HEK293 (cell line): ENCODE measurements around the gene EGR2.
A peak's percentile ranks its signal among the peaks of the same experiment; 100 is the strongest.

Source experiments
- CTCF ChIP-seq: fragments of 450-650 bp; formaldehyde crosslinking; IDR thresholded peaks from 2 replicates; pipeline ENCODE4 v1.5.1; 2016; ENCODE audit warnings: missing biosample characterization, missing genetic modification characterization
- EGR2 ChIP-seq: fragments of 450-650 bp; formaldehyde crosslinking; IDR thresholded peaks from 2 replicates; pipeline ENCODE4 v1.5.1; 2016; ENCODE audit warnings: low read depth, missing biosample characterization, missing genetic modification characterization
- GLI4 ChIP-seq: fragments of 450-650 bp; formaldehyde crosslinking; IDR thresholded peaks from 2 replicates; pipeline ENCODE4 v1.5.1; 2016; ENCODE audit warnings: missing biosample characterization, missing genetic modification characterization
- GLIS2 ChIP-seq: fragments of 450-650 bp; formaldehyde crosslinking; IDR thresholded peaks from 2 replicates; pipeline ENCODE4 v1.5.1; 2016; ENCODE audit warnings: missing biosample characterization, missing genetic modification characterization
- HOXA7 ChIP-seq: sonication (generic); formaldehyde crosslinking; IDR thresholded peaks from 2 replicates; pipeline ENCODE4 v1.8.1; 2022; ENCODE audit warnings: missing genetic modification reagents, borderline replicate concordance
- HOXC10 ChIP-seq: sonication (generic); formaldehyde crosslinking; IDR thresholded peaks from 2 replicates; pipeline ENCODE4 v1.8.1; 2023; ENCODE audit warnings: mild to moderate bottlenecking, missing genetic modification reagents
- MEIS1 ChIP-seq: sonication (generic); formaldehyde crosslinking; IDR thresholded peaks from 2 replicates; pipeline ENCODE4 v1.8.1; 2022; ENCODE audit warnings: missing genetic modification reagents, mild to moderate bottlenecking, borderline replicate concordance
- MZF1 ChIP-seq: fragments of 450-650 bp; formaldehyde crosslinking; IDR thresholded peaks from 2 replicates; pipeline ENCODE4 v1.5.1; 2017; ENCODE audit warnings: missing biosample characterization, missing genetic modification characterization, borderline replicate concordance
- OVOL3 ChIP-seq: fragments of 450-650 bp; formaldehyde crosslinking; IDR thresholded peaks from 2 replicates; pipeline ENCODE4 v1.5.1; 2016; ENCODE audit warnings: missing biosample characterization, missing genetic modification characterization
- SP2 ChIP-seq: fragments of 450-650 bp; formaldehyde crosslinking; IDR thresholded peaks from 2 replicates; pipeline ENCODE4 v1.5.1; 2016; ENCODE audit warnings: missing biosample characterization, missing genetic modification characterization
- SP7 ChIP-seq: fragments of 450-650 bp; formaldehyde crosslinking; IDR thresholded peaks from 2 replicates; pipeline ENCODE4 v1.5.1; 2016; ENCODE audit warnings: missing biosample characterization, missing genetic modification characterization
- ZFHX2 ChIP-seq: fragments of 450-650 bp; formaldehyde crosslinking; conservative IDR thresholded peaks from 2 replicates; pipeline ENCODE4 v1.5.1; 2016; ENCODE audit warnings: missing biosample characterization, missing genetic modification characterization
- ZFP41 ChIP-seq: fragments of 450-650 bp; formaldehyde crosslinking; IDR thresholded peaks from 2 replicates; pipeline ENCODE4 v1.5.1; 2016; ENCODE audit warnings: missing biosample characterization, missing genetic modification characterization, borderline replicate concordance
- ZNF132 ChIP-seq: fragments of 450-650 bp; formaldehyde crosslinking; IDR thresholded peaks from 2 replicates; pipeline ENCODE4 v1.5.1; 2017; ENCODE audit warnings: missing biosample characterization, missing genetic modification characterization, borderline replicate concordance
- ZNF146 ChIP-seq: fragments of 450-650 bp; formaldehyde crosslinking; IDR thresholded peaks from 2 replicates; pipeline ENCODE4 v1.5.1; 2016; ENCODE audit warnings: missing biosample characterization, missing genetic modification characterization
- ZNF292 ChIP-seq: fragments of 450-650 bp; formaldehyde crosslinking; IDR thresholded peaks from 2 replicates; pipeline ENCODE4 v1.5.1; 2016; ENCODE audit warnings: low read depth, missing biosample characterization, missing genetic modification characterization, borderline replicate concordance
- ZNF529 ChIP-seq: fragments of 450-650 bp; formaldehyde crosslinking; IDR thresholded peaks from 2 replicates; pipeline ENCODE4 v1.5.1; 2017; ENCODE audit warnings: missing genetic modification characterization, missing biosample characterization; ENCODE audit not compliant: insufficient replicate concordance
- ZNF549 ChIP-seq: fragments of 450-650 bp; IDR thresholded peaks from 2 replicates; pipeline ENCODE4 v1.5.1; 2018; ENCODE audit warnings: missing biosample characterization, missing genetic modification characterization, mild to moderate bottlenecking, inconsistent platforms, moderate library complexity
- ZNF645 ChIP-seq: fragments of 450-650 bp; formaldehyde crosslinking; IDR thresholded peaks from 2 replicates; pipeline ENCODE4; 2016; ENCODE audit warnings: missing biosample characterization, missing genetic modification characterization
- ZNF701 ChIP-seq: fragments of 450-650 bp; formaldehyde crosslinking; IDR thresholded peaks from 2 replicates; pipeline ENCODE4 v1.5.1; 2016; ENCODE audit warnings: missing biosample characterization, missing genetic modification characterization
- ZNF791 ChIP-seq: fragments of 450-650 bp; formaldehyde crosslinking; IDR thresholded peaks from 2 replicates; pipeline ENCODE4 v1.5.1; 2016; ENCODE audit warnings: missing biosample characterization, missing genetic modification characterization
- ZNF792 ChIP-seq: fragments of 450-650 bp; formaldehyde crosslinking; IDR thresholded peaks from 2 replicates; pipeline ENCODE4 v1.5.1; 2016; ENCODE audit warnings: missing biosample characterization, missing genetic modification characterization
- ZSCAN16 ChIP-seq: fragments of 450-650 bp; formaldehyde crosslinking; IDR thresholded peaks from 2 replicates; pipeline ENCODE4 v1.5.1; 2016; ENCODE audit warnings: missing biosample characterization, missing genetic modification characterization
- TF ChIP-seq, protein P1 (sequence below): fragments of 450-650 bp; formaldehyde crosslinking; IDR thresholded peaks from 2 replicates; pipeline ENCODE4 v1.5.1; 2016; ENCODE audit warnings: missing biosample characterization, missing genetic modification characterization
- TF ChIP-seq, protein P2 (sequence below): fragments of 450-650 bp; formaldehyde crosslinking; IDR thresholded peaks from 2 replicates; pipeline ENCODE4 v1.5.1; 2016; ENCODE audit warnings: missing biosample characterization, missing genetic modification characterization
- TF ChIP-seq, protein P3 (sequence below): fragments of 450-650 bp; formaldehyde crosslinking; IDR thresholded peaks from 2 replicates; pipeline ENCODE4 v1.5.1; 2017; ENCODE audit warnings: missing biosample characterization, missing genetic modification characterization
- TF ChIP-seq, protein P4 (sequence below): fragments of 450-650 bp; formaldehyde crosslinking; IDR thresholded peaks from 2 replicates; pipeline ENCODE4 v1.5.1; 2016; ENCODE audit warnings: missing biosample characterization, missing genetic modification characterization
- TF ChIP-seq, protein P5 (sequence below): fragments of 450-650 bp; formaldehyde crosslinking; IDR thresholded peaks from 2 replicates; pipeline ENCODE4 v1.5.1; 2016; ENCODE audit warnings: missing biosample characterization, missing genetic modification characterization

EGR2 gene

GRCh38 chr10:62816331-62817120, at the start of gene EGR2 (continued):
- no peak for TF ChIP-seq ZNF549 (tag by site-specific recombination)
- TF ChIP-seq CTCF: no peak
- no peak for TF ChIP-seq HOXA7
- no peak for TF ChIP-seq ZNF792
- no peak for TF ChIP-seq EGR2 (tag by site-specific recombination)
- TF ChIP-seq ZNF645 (tag by site-specific recombination): no peak
- no peak for TF ChIP-seq ZNF132 (tag by site-specific recombination)
- no peak for TF ChIP-seq ZNF292
- peak; percentile 89 for TF ChIP-seq GLIS2 (tag by site-specific recombination)
- TF ChIP-seq, protein P1, sequence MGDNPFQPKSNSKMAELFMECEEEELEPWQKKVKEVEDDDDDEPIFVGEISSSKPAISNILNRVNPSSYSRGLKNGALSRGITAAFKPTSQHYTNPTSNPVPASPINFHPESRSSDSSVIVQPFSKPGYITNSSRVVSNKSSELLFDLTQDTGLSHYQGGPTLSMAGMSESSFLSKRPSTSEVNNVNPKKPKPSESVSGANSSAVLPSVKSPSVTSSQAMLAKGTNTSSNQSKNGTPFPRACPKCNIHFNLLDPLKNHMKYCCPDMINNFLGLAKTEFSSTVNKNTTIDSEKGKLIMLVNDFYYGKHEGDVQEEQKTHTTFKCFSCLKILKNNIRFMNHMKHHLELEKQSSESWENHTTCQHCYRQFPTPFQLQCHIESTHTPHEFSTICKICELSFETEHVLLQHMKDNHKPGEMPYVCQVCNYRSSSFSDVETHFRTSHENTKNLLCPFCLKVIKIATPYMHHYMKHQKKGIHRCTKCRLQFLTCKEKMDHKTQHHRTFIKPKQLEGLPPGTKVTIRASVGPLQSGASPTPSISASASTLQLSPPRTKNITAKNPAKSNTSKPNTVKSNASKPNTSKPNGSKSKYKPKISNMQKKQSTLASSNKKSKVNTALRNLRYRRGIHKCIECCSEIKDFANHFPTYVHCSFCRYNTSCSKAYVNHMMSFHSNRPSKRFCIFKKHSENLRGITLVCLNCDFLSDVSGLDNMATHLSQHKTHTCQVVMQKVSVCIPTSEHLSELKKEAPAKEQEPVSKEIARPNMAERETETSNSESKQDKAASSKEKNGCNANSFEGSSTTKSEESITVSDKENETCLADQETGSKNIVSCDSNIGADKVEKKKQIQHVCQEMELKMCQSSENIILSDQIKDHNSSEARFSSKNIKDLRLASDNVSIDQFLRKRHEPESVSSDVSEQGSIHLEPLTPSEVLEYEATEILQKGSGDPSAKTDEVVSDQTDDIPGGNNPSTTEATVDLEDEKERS (tag by site-specific recombination): no peak
- TF ChIP-seq, protein P2, sequence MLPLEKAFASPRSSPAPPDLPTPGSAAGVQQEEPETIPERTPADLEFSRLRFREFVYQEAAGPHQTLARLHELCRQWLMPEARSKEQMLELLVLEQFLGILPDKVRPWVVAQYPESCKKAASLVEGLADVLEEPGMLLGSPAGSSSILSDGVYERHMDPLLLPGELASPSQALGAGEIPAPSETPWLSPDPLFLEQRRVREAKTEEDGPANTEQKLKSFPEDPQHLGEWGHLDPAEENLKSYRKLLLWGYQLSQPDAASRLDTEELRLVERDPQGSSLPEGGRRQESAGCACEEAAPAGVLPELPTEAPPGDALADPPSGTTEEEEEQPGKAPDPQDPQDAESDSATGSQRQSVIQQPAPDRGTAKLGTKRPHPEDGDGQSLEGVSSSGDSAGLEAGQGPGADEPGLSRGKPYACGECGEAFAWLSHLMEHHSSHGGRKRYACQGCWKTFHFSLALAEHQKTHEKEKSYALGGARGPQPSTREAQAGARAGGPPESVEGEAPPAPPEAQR: no peak
- no peak for TF ChIP-seq ZFP41 (tag by site-specific recombination)
- TF ChIP-seq, protein P3, sequence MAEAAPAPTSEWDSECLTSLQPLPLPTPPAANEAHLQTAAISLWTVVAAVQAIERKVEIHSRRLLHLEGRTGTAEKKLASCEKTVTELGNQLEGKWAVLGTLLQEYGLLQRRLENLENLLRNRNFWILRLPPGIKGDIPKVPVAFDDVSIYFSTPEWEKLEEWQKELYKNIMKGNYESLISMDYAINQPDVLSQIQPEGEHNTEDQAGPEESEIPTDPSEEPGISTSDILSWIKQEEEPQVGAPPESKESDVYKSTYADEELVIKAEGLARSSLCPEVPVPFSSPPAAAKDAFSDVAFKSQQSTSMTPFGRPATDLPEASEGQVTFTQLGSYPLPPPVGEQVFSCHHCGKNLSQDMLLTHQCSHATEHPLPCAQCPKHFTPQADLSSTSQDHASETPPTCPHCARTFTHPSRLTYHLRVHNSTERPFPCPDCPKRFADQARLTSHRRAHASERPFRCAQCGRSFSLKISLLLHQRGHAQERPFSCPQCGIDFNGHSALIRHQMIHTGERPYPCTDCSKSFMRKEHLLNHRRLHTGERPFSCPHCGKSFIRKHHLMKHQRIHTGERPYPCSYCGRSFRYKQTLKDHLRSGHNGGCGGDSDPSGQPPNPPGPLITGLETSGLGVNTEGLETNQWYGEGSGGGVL (tag by site-specific recombination): no peak
- TF ChIP-seq MEIS1 (CRISPR knock-in tag): no peak
- no peak for TF ChIP-seq OVOL3 (tag by site-specific recombination)
- TF ChIP-seq ZSCAN16: no peak
- TF ChIP-seq, protein P4, sequence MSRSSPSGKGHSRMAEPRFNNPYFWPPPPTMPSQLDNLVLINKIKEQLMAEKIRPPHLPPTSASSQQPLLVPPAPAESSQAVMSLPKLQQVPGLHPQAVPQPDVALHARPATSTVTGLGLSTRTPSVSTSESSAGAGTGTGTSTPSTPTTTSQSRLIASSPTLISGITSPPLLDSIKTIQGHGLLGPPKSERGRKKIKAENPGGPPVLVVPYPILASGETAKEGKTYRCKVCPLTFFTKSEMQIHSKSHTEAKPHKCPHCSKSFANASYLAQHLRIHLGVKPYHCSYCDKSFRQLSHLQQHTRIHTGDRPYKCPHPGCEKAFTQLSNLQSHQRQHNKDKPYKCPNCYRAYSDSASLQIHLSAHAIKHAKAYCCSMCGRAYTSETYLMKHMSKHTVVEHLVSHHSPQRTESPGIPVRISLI (tag by site-specific recombination): peak; percentile 92
- TF ChIP-seq SP2 (tag by site-specific recombination): peak; percentile 54
- no peak for TF ChIP-seq ZNF701 (tag by site-specific recombination)
- TF ChIP-seq HOXC10 (CRISPR knock-in tag): no peak
- no peak for TF ChIP-seq MZF1
- 0 out of 2 replicates have a peak, but pooled peaks have one; percentile 16 for TF ChIP-seq SP7
- TF ChIP-seq GLI4 (tag by site-specific recombination): no peak
- TF ChIP-seq, protein P5, sequence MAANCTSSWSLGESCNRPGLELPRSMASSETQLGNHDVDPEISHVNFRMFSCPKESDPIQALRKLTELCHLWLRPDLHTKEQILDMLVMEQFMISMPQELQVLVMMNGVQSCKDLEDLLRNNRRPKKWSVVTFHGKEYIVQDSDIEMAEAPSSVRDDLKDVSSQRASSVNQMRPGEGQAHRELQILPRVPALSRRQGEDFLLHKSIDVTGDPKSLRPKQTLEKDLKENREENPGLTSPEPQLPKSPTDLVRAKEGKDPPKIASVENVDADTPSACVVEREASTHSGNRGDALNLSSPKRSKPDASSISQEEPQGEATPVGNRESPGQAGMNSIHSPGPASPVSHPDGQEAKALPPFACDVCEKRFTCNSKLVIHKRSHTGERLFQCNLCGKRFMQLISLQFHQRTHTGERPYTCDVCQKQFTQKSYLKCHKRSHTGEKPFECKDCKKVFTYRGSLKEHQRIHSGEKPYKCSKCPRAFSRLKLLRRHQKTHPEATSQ (tag by site-specific recombination): no peak
- no peak for TF ChIP-seq ZNF529 (tag by site-specific recombination)
- TF ChIP-seq ZNF146 (tag by site-specific recombination): no peak
- TF ChIP-seq ZNF791: no peak
- TF ChIP-seq ZFHX2 (tag by site-specific recombination): no peak
